22Rv1 (cell line): ENCODE data around the gene RFESD.

Source experiments
- H3K27ac ChIP-seq: fragments of 450-650 bp; 2 replicates; pipeline ENCODE4 v1.5.1; 2017
- ZFX ChIP-seq: fragments of 450-650 bp; IDR thresholded peaks from 2 replicates; pipeline ENCODE4 v1.6.1; 2017; ENCODE audit warnings: antibody characterized with exemption, borderline replicate concordance
- TF ChIP-seq, protein P1 (sequence below): fragments of 450-650 bp; IDR thresholded peaks from 2 replicates; pipeline ENCODE4 v1.5.1; 2017; ENCODE audit warnings: mild to moderate bottlenecking

The RFESD gene

DNA sequence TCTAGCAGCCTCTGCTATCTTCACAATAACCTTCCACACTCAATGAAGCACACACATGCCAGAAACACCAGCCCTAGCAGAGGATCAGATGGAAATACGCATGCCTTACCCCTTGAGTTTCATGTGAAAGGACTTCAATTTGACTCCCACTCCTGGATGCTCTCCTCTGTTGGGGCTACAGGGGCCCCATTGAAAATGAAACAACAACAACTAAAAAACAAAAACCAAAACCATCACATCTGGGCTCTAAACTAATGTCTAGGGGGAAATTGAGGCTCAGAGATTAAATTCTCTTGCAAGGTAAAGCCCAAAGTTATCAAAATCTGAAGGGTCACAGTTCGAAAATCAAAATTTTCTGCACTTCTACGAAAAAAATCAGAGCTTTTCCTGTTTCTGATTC lies 7.9 kb upstream of the RFESD start:
- no peak for TF ChIP-seq ZFX
- TF ChIP-seq, protein P1, sequence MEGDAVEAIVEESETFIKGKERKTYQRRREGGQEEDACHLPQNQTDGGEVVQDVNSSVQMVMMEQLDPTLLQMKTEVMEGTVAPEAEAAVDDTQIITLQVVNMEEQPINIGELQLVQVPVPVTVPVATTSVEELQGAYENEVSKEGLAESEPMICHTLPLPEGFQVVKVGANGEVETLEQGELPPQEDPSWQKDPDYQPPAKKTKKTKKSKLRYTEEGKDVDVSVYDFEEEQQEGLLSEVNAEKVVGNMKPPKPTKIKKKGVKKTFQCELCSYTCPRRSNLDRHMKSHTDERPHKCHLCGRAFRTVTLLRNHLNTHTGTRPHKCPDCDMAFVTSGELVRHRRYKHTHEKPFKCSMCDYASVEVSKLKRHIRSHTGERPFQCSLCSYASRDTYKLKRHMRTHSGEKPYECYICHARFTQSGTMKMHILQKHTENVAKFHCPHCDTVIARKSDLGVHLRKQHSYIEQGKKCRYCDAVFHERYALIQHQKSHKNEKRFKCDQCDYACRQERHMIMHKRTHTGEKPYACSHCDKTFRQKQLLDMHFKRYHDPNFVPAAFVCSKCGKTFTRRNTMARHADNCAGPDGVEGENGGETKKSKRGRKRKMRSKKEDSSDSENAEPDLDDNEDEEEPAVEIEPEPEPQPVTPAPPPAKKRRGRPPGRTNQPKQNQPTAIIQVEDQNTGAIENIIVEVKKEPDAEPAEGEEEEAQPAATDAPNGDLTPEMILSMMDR: no peak
- H3K27ac ChIP-seq: no peak overlapping the region

DNA sequence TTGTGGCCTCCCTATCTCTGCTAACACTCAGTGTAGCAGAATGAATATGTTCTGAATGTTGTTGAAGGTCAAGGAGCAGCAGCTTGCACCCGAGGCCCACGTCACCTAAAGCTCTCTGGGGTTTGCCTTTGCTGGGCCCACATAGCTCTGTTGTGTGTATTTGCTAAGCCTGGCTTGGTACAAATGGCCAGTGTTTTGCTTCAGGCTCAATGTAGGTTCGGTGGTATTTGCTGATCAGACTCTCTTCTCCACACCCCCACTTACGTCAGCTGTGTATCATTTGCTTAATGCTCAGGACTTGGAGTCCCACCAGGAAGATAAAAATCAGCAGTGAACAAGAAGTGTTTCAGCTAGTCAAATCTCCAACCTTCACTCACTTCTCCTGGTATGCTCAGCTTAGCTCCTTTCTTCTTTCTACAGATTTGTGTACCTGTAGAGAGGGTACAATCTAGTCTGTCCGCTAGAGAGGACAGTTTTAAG lies 4.8 kb upstream of the RFESD start:
- TF ChIP-seq, protein P1: no peak
- H3K27ac ChIP-seq: peak overlapping the region; percentile 86

DNA sequence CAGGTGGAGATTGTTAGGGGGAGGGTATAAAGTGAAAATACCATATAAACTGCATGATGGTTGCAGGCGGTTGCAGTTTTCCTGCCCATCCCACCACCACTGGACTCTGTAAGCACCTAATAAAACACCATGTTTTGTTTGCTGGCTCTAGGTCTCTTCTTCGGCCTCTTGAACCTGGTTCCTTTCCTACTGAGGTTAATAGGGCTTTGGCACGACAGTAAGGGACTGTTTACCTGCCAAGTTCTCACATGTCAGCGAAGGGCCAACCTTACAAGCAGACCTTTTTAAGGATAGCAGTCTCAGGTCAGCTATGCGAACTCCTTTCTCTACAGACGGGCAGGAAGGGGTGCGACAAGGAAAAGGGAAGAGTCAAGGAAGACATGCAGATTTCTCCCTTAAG lies 3.4 kb upstream of the RFESD start:
- TF ChIP-seq, protein P1: no peak
- no peak for TF ChIP-seq ZFX
- H3K27ac ChIP-seq: peak overlapping the region; percentile 86

DNA sequence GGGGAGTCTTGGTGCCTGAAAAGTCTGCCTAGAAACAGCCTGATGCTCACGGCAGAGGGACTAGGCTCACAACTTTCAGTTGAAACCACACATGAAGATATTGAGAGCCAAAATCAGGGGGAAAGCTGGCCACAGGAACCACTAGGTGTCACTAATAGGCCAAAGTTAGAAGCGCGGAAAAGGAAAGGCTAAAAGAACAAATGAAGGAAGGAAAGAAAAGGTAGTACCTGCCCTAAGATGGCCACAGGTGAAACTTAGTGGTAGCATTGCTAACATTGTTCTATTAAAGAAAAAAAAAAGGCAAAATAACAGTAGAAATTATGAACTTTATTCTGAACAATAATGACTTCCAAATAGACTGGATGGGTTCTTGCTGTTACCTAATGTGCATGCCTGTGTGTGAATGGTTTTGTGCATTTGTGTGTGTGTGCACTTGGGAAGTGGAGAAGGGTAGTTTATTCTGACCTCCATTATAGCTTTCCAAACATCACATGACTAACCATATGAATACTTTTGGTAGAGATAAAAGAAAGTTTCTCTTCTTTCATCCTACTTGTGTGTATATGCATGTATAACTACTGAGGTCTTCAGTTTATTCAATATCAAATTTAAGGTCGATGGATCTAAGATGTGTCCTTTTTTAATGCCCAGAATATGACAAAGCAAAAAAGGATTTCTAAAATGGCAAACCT lies 2.1 kb upstream of the RFESD start:
- H3K27ac ChIP-seq: no peak overlapping the region
- TF ChIP-seq, protein P1: peak; percentile 76
- no peak for TF ChIP-seq ZFX

DNA sequence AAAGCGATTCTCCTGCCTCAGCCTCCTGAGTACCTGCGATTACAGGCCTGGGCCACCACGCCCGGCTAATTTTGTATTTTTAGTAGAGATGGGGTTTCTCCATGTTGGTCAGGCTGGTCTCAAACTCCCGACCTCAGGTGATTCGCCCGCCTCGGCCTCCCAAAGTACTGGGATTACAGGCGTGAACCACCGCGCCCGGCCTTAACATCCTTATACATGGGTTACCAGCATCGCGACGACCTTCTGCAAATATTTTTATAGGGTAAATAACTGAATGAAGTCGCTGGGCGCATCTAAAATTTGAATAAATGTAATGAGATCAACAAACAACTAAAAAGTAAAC lies 380 bp upstream of the RFESD start:
- peak overlapping the region; percentile 96 for H3K27ac ChIP-seq

DNA sequence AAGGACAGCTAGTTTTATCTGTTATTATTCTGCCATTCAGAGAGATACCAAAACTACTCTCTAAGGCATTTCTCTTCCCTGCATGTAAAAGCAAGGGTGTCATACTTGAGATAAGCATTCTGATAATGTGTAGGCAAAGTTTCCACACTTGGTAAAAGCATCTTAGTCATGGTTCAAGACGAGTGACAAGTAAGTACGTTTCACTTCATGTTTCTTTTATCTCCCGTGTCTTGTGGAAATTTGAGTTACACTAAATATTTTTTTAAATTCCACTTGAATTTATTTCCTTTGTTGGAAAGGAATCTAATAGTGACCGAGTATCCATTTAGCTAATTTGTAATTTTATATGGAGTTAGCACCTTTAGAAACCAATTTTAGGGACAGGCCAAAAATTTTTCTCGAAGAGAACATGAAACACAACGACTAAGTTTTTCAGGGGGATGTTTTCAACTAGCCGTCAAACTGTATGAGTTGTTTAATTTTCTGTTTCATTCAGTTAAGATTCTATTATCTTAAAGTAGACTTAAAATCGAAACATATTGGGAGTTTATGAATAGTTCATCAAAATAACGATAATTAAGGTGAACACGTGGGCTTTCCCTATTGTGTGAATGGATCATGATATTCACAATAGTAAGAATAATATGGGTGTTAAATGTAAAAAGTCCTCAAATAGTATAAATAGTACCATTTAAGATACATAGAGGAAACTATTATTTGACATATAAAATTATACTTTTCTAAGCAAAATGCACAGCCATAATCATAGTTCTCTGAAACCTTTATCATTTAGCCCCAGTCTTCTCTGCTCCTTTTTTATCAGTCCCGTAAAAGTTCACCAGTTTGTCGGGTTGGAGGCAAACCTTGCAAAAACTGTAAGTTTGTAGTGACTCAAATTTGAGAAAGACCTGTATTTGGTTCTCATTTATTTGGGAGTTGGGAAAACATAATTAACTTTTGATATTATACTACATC lies 1.6 kb downstream of the RFESD start:
- H3K27ac ChIP-seq: peak overlapping the region; percentile 96
- TF ChIP-seq ZFX: no peak
- TF ChIP-seq, protein P1: no peak

DNA sequence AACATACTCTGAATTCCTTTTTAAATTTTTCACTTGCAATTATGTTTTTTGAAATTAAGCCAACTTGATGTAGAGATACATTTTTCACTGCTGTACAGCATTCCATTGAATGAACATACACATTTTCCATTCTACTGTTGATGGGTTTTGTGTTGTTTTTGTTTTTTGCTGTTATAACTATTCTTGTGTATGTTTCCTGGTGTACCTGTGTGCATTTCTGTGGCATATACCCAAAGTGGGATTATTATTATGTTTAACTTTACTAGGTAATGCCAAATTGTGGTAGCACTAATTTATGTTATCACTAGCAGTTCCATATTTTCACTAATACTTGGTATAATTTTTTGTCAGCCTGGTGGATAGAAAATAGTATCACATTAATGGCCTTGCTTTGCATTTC lies 2.7 kb downstream of the RFESD start:
- TF ChIP-seq, protein P1: no peak
- no peak for TF ChIP-seq ZFX
- no peak overlapping the region for H3K27ac ChIP-seq
